NCI-H748 treated with DMSO at 0.1 percent for 48 hours (cell line): Measurements from ENCODE around the gene DNAJA1.
"Not testable (repeated sequence)": the region's sequence is repeated elsewhere in the genome, so short reads cannot be mapped to it uniquely, and the experiment has no call there.

Experiments
- DNase-seq: peaks from one replicate; lab custom pipeline; 2025; lab: John Stamatoyannopoulos, UW

DNAJA1 gene

GRCh38 chr9:33082128-33082527 lies 57.1 kb downstream of the DNAJA1 start:
- DNase-seq: no peak

- no peak for DNase-seq
Observed at GRCh38 chr9:33082538-33083326, 57.7 kb downstream of the DNAJA1 start.

GRCh38 chr9:33085672-33086071 lies 60.6 kb downstream of the DNAJA1 start:
- DNase-seq: not testable (repeated sequence)
